GM12874 (cell line): ENCODE results near the gene HINT3.

Experiments
- CTCF ChIP-seq: IDR thresholded peaks from 2 replicates; pipeline ENCODE4 v1.5.1; 2011; ENCODE audit warnings: low read depth, mild to moderate bottlenecking, control low read depth, low read length, moderate library complexity; ENCODE audit not compliant: insufficient read depth

HINT3 gene

GRCh38 chr6:125943528-125944433 is 12.8 kb upstream of the HINT3 start:
- no peak for TF ChIP-seq CTCF

GRCh38 chr6:125944434-125944816 is 12.1 kb upstream of the HINT3 start:
- TF ChIP-seq CTCF: no peak

GRCh38 chr6:125944896-125945295 is 11.7 kb upstream of the HINT3 start:
- no peak for TF ChIP-seq CTCF

GRCh38 chr6:125945378-125946141 is 11.0 kb upstream of the HINT3 start:
- TF ChIP-seq CTCF: no peak

- TF ChIP-seq CTCF: no peak
These were observed 9.0 kb upstream of the HINT3 start for GRCh38 chr6:125947615-125948014.

- TF ChIP-seq CTCF: no peak
These were observed 8.1 kb upstream of the HINT3 start for GRCh38 chr6:125948455-125948854.

GRCh38 chr6:125949069-125949468 is 7.5 kb upstream of the HINT3 start:
- TF ChIP-seq CTCF: no peak
